HG02763 (cell line): ENCODE data around the gene PABPN1.
"Not testable (repeated sequence)": the region's sequence is repeated elsewhere in the genome, so short reads cannot be mapped to it uniquely, and the experiment has no call there.

Experiments used
- ATAC-seq: cut with Tn5 transposase; IDR thresholded peaks from one replicate; pipeline ENCODE4 v1.9.1; 2021; ENCODE audit warnings: mild to moderate bottlenecking, moderate library complexity; ENCODE audit not compliant: unreplicated experiment

PABPN1 gene

GRCh38 chr14:23320584-23321571 lies at the start of gene PABPN1:
Gene PABPN1, plus strand, starts transcription at chr14:23321457. Its CDS starts 13 bp downstream, at chr14:23321470.
- peak; percentile 90 for ATAC-seq

GRCh38 chr14:23275412-23275811 lies 45.8 kb upstream of the PABPN1 start:
- ATAC-seq, result no peak

- ATAC-seq, result no peak
Observed at GRCh38 chr14:23277189-23277588, 44.1 kb upstream of the PABPN1 start.

- ATAC-seq, result not testable (repeated sequence)
Observed at GRCh38 chr14:23277928-23278327, 43.3 kb upstream of the PABPN1 start.

GRCh38 chr14:23281247-23281646 lies 40.0 kb upstream of the PABPN1 start:
- ATAC-seq, result no peak

- ATAC-seq, result no peak
Observed at GRCh38 chr14:23284654-23285529, 36.4 kb upstream of the PABPN1 start.

- peak; percentile 18 for ATAC-seq
Observed at GRCh38 chr14:23285530-23286019, 35.7 kb upstream of the PABPN1 start.

GRCh38 chr14:23286020-23286901 lies 35.0 kb upstream of the PABPN1 start, which contains the start of gene HOMEZ:
Gene HOMEZ, minus strand, starts transcription at chr14:23286132. Its CDS starts 180 bp downstream, at chr14:23285952.
- peak; percentile 98 for ATAC-seq

GRCh38 chr14:23286902-23287479 lies 34.3 kb upstream of the PABPN1 start:
- ATAC-seq, result no peak

- ATAC-seq, result no peak
Observed at GRCh38 chr14:23294734-23295561, 26.3 kb upstream of the PABPN1 start.

GRCh38 chr14:23296012-23296777 lies 25.1 kb upstream of the PABPN1 start:
- ATAC-seq, result no peak

- ATAC-seq, result no peak
Observed at GRCh38 chr14:23297096-23297495, 24.2 kb upstream of the PABPN1 start.

- no peak for ATAC-seq
Observed at GRCh38 chr14:23297611-23298277, 23.5 kb upstream of the PABPN1 start.

- ATAC-seq, result no peak
Observed at GRCh38 chr14:23299211-23299957, 21.9 kb upstream of the PABPN1 start.

- no peak for ATAC-seq
Observed at GRCh38 chr14:23299986-23300686, 21.1 kb upstream of the PABPN1 start.

- no peak for ATAC-seq
Observed at GRCh38 chr14:23300687-23301223, 20.5 kb upstream of the PABPN1 start.
